GM18502 (cell line): ENCODE data around the gene INF2.
"Not testable (repeated sequence)": the region's sequence is repeated elsewhere in the genome, so short reads cannot be mapped to it uniquely, and the experiment has no call there.

ENCODE experiments used
- ATAC-seq: cut with Tn5 transposase; IDR thresholded peaks from one replicate; pipeline ENCODE4 v1.9.1; 2021; ENCODE audit warnings: mild to moderate bottlenecking; ENCODE audit not compliant: unreplicated experiment, poor library complexity

The INF2 gene

GRCh38 chr14:104715871-104716270 lies 26.5 kb downstream of the INF2 start:
- no peak for ATAC-seq

- no peak for ATAC-seq
These were observed 27.7 kb downstream of the INF2 start for GRCh38 chr14:104717137-104717536.

GRCh38 chr14:104717646-104718045 lies 28.2 kb downstream of the INF2 start:
- ATAC-seq: no peak

GRCh38 chr14:104718147-104718546 lies 28.7 kb downstream of the INF2 start:
- no peak for ATAC-seq

GRCh38 chr14:104718871-104719270 lies 29.5 kb downstream of the INF2 start:
- ATAC-seq: no peak

GRCh38 chr14:104719343-104719742 lies 29.9 kb downstream of the INF2 start:
- no peak for ATAC-seq

- no peak for ATAC-seq
These were observed 32.4 kb downstream of the INF2 start for GRCh38 chr14:104721505-104722431.

- ATAC-seq: no peak
These were observed 33.7 kb downstream of the INF2 start for GRCh38 chr14:104722938-104723650.

GRCh38 chr14:104723651-104724406 lies 34.4 kb downstream of the INF2 start, which contains the start of gene ADSS1:
Gene ADSS1, plus strand, starts transcription at chr14:104724229. Its CDS starts 42 bp downstream, at chr14:104724271.
- ATAC-seq: peak; percentile 60

GRCh38 chr14:104724407-104724980 lies 35.1 kb downstream of the INF2 start:
- ATAC-seq: no peak

- ATAC-seq: no peak
These were observed 35.8 kb downstream of the INF2 start for GRCh38 chr14:104724981-104725771.

GRCh38 chr14:104725772-104726548 lies 36.5 kb downstream of the INF2 start:
- no peak for ATAC-seq

GRCh38 chr14:104726600-104727451 lies 37.4 kb downstream of the INF2 start:
- ATAC-seq: no peak

- ATAC-seq: no peak
These were observed 39.2 kb downstream of the INF2 start for GRCh38 chr14:104728631-104729030.

- not testable (repeated sequence) for ATAC-seq
These were observed 39.9 kb downstream of the INF2 start for GRCh38 chr14:104729176-104729834.

- ATAC-seq: no peak
These were observed 40.4 kb downstream of the INF2 start for GRCh38 chr14:104729835-104730181.

- no peak for ATAC-seq
These were observed 41.1 kb downstream of the INF2 start for GRCh38 chr14:104730487-104730886.
